NCI-H1436 (cell line): ENCODE results near the gene SYNC.
"Not testable (repeated sequence)": the region's sequence is repeated elsewhere in the genome, so short reads cannot be mapped to it uniquely, and the experiment has no call there.

Source experiments
- DNase-seq: peaks from one replicate; lab custom pipeline; 2025; lab: John Stamatoyannopoulos, UW

Gene SYNC

DNA sequence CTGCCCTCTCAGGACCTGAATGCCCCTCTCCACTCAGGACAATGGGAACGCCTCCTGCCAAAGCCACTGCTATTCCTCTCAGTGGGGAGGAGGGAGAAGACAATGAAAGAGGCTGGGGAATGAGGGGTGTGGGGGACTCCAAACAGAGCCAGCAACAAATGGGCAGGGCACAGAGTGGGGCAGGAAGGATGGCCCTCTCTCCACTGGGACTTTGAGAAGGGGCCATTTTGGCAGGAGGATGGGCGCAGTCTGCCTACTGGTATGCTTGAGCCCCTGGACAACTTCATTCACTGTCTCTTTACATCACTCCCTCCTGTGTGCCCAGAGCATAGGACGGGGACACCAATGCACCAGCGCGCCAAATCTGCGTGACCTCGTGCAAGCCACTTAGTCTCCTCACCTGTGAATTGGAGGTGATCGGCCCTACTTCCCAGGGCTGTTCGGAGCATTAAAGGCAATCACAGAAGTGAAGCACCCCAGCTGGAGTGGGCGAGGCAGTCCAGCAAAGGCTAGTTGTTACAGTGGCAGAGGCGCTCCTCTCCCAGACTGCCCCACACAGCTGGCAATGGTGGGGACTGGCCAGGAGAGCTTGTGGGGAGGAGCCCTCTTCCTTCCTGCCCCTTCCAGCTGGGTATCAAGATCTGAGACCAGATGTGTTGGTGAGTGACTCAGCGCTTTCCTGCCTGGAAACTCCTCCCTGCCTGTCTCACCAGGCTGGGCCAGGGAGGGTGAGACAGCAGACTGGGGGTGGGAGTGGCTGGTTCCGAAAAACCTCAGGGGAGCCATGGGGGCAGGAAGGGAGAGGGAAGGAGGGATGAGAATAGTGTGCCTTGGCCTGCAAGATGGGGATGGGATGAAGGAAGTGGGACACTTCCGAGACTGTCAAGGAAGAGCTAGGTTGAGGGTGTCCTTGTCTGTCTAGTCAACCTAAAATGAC lies 22.4 kb upstream of the SYNC start:
- no peak for DNase-seq

DNA sequence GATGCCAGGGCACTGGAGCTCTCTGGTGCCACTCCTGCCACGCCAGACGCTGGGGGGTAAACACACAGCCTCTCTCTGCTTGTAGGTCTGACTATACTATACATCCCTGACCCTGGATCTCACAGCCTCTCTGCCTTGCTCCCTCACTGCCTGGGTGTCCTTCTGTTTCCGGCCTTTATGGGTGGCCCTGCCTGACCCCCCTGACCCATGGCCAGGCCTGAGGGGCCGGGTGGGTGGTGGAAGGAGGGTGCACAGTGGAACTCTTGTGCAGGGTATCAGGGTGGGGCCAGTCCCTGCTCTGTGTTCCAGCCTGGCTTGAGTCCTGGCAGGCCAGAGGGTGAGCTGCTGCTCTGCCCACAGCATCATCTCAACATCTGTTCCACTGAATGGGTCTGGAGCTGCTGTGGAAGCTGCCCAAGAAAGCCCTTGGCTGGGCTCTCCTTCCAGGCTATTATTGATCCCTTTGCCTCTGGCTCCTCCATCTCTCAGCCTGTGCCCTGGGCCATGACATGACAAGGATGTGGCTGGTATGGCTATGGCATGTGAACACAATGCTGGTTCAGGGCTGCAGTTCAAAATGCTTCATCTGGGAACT lies 17.2 kb upstream of the SYNC start:
- no peak for DNase-seq

DNA sequence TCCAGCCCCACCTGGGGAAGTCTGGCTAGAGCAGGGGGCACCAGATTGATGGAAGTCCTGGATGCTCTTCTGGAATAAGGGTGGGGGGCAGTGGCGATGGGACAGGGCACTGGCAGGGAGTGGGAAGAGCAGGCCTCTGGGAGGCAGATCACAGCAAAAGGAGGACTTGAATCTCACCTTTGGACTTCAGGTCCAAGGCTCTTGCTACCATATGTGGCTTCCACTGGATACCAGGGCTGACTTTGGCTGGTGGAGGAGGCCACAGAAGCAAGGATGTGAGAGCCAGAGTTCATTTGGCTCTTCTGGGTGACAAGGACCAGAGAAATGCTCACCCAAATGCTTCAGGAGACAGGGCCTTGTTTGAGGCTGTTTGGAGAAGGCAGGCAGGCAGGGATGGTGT lies 16.0 kb upstream of the SYNC start:
- DNase-seq: no peak

DNA sequence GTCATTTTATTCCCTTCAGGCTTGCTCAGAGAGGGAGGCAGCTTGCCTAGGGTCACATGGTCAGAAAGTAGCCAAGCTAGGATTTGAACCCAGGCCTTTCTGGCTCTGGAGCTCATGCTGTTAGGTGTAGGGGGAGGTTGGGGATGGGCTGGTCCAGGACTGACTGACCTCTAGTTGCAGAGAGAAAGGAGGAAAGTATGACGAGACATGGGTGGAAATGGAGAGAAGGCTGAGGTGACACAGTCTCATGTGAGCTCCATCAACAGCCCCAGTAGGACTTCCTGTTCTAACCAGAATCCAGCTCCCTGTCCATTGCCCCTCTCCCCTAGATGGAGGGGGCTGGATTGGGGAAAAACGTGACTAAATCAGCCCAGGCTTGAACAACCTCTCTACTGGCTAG lies 15.5 kb upstream of the SYNC start:
- no peak for DNase-seq

DNA sequence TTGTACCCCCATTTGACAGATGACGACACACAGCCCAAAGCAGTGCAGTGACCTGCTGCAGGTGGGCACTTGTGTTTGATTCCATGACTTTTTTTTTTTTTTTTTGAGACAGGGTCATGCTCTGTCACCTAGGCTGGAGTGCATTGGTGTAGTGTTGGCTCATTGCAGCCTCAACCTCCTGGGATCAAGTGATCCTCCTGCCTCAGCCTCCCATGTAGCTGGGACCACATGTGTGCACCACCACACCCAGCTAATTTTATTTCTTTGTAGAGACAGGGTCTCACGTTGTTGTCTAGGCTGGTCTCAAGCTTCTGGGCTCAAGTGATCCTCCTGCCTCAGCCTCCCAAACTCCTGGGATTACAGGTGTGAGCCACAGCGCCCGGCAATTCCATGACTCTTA lies 14.9 kb upstream of the SYNC start:
- no peak for DNase-seq

DNA sequence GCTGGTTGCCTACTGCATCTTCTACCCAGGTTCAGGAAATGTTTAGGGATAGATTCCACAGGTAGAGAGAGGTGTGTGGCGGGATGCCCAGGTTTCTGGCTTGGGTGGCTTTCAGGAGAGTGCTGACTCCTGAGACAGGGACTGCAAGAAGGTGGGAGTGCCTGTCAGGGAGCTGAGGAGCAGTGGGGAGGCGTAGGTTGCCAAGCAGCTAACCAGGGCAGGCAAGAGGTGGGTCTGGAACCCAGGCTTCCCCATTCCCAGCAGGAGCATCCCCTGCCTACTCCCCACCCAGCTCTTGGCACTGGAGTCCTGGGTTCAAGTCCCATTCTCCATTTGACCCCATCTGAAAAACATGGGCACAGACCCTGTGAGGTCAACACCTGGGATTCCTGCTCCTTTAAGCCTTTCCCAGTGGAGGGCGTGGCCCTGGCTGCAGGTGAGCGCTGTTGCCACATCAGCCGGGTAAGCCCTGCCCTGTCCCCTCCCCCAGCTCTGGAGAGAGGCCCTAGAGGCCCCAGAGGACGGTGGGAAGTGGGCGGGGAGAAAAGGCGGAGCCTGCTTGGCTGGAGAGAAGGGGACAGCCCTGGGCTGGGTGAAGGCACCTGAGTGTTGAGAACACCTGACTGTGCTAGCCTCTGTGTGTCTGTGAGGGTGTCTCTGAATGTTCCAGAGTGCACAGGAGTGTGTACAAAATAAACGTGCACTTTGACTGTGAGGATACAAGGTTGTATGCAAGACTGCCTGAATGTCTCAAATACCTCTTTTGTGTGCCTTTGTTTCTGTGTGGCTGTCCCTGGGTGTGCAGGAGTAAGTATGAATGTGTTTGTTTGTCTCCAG lies 14.0 kb upstream of the SYNC start:
- peak; percentile 96 for DNase-seq

DNA sequence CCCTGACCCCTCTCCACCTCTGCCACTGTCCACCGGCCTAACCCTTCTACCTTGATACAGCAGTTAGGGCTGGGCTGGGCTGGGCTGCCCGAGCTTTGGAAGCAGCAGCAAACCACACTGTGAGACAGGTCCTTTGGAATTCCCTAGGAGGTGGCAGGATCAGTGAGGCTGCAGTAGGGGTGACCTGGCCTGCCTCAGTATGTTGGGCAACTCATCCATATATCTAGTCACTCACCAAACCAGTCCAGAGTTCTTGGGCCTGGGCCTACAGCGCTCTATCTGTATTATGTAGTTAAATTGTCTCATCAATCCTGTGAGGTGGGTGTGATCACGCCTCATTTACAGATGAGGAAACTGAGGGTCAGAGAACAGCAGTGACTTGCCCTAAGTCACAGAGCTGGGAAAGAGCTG lies 13.3 kb upstream of the SYNC start:
- no peak for DNase-seq

DNA sequence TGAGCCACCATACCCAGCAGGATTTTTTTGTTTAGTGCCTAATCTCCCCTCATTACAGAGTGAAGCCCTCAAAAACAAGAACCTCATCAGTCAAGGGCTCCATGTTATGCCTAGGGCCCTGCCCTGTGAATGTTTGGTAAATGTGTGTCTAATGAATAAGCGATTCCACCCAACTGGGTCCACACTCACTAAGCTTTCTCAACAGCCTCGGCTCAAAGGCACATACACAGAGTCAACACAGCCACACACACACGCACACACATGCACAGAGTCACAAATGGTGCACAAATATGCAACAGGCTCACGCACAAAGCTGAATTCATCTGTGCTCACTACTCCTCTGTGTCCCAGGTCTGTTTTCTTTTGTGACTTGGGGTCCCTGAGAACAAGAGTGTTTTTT lies 11.7 kb upstream of the SYNC start:
- no peak for DNase-seq

DNA sequence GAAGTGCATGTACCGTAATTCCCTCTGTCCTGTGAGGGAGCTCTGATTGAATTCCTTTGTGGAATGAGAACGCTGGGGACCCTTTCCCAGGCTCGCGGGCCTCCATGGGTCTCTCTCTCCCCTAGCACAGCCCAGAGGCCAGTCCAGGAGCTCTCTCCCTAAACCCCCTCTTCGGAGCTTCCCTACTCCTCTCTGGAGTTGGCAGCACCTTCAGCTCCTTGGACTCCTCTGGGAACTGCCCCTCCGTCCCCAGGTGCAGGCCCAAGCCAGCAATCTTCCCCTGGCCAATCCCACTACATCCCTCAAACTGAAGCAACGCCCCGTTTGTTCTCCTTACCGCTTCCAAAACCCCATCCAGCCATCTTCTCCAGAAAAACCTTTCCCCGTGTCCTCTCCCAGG lies 10.5 kb upstream of the SYNC start:
- no peak for DNase-seq

DNA sequence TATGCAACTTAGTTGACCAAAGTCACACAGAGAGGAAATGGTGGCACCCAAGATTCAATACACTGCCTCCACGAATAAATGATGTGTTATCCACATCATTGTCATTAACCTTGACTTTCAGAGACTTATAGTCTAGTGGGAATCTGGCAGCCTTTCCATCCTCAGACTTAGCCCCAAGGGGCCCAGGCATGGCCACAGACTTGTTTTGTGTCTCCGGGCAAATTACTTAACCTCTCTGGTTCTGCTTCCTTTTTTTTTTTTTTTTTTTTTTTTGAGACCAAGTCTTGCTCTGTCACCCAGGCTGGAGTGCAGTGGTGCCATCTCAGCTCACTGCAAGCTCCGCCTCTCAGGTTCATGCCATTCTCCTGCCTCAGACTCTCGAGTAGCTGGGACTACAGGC lies 8.7 kb upstream of the SYNC start:
- DNase-seq: not testable (repeated sequence)

DNA sequence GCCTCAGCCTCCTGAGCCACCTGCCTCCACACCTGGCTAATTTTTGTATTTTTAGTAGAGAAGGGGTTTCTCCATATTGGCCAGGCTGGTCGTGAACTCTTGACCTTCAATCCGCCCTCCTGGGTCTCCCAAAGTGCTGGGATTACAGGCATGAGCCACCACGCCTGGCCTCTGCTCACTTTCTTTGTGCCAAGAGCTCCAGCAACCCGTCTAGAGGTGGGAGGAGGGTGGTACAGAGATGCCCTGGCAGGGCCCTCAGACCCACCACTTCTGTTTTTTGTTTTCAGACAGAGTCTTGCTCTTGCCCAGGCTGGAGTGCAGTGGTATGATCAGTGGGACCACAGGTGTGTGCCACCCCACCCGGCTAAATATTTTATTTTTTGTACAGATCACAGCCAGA lies 6.9 kb upstream of the SYNC start:
- DNase-seq: no peak

DNA sequence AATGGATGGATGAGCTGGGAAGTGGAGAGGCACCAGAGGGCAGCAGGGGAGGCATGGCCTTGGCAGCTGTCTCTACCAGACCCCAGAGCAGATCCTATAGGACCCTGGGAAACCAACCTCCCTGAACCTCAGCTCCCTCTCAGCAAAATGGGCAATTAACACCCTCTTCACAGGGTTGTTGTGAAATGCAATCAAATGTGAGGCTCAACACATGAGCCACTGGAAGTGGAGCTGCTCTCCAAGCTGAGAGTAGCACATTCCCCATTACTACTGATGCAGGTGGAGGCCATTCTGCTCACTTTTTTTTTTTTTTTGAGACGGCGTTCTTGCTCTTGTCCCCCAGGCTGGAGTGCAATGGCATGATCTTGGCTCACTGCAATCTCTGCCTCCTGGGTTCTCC lies 6.5 kb upstream of the SYNC start:
- peak; percentile 18 for DNase-seq

DNA sequence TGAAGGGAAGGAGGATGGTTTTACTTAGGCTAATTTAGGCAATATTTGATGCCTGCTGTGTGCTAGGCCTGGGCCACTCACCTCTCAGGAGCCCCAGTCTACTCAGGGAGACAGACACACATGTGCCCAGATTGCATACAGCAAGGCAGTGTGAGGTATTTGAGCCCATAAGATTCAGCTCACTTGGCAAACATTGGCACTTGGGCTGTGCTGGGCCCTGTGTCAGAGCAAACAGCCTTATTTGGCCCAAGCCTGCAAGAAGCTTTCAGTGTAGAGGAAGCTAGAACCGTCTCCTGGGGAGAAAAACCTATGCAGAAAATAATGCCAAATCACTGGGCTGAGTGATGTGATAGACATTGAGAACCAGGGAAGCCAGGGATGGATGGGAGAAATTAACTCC lies 3.9 kb upstream of the SYNC start:
- DNase-seq: no peak

DNA sequence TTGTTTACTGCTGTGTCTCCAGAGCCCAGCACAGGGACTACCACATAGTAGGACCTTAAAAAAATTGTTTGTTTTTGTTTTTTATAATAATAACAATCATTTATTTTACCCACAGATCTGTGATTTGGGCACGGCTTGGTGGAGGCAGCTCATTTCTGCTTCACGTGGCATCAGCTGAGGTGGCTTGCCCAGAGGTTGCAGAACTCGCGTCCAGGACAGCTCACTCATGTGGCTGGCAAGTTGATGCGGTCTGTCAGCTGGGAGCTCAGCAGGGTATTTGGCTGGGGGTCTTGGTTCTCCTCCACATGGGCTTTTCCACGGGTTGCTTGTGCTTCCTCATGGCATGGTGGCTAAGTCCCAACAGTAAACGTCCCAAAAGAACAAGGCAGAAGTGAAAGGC lies 2.9 kb upstream of the SYNC start:
- DNase-seq: no peak

DNA sequence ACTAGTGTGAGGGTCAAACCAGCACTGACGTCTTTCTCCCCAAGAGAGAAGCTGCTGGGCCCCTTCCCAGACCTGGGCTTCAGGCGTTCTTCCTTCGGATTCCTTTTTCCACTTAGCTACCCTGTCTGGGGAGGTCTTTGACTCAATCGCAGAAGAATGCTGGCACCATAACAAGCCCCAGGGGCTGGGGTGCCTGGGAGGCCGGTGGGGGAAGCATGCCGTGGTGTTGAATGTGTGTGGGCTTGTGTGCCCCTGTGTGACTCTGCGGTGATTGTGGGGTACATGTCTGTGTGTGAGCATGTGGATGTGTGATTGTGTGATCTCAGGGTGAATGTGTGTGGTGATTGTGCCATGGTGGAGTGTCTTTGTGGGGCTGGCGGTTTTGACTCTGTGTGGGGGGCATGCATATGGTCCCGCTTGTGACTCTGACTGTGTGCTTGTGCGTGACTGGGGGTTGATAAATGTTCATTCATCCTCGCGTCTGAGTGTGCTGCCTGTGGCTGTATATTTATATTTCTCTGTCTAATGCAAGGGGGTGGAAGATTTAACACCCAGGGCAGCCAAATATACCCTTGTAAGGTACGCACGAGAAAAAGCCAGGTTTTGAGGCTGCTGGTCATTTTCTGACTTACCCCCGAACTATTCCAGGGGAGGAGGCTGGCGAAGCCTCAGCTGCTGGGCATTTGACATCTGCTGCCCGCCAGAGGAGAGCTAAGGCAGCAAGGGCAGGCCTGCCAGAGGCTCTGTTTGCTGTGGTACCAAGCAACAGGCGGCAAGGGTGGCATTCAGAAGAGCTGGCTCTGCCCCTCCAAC lies 1.1 kb upstream of the SYNC start:
- no peak for DNase-seq

DNA sequence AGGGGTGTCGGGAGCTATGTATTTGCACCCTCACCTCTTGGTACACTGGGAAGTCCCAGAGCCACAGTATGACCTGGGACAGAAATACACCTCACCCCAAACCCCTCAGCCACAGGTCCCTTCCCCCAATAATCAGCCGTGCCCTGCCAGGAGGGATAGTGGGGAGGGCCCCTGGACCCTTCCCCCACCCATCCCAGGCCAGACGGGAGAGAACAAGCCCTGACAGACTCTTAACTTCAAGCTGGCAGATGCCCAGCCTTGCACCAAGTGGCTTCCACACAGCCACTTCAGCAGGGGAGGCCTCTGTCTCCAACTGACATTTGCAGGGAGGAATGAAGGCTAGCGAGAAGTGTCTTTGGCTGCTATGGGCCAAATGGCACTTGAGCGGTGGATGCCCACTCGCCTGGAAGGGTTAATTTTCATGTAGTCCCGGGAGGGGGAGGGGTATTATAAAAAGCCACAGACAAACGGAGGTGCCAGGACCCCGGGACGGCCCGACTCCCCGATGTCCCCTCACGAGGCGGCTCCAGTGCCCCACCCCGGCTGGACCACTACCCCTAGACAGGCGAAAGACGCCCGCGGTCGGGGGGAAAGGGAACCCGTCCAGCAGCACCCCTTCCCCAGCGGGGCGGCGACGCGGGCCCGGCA lies 495 bp downstream of the SYNC start:
- no peak for DNase-seq

DNA sequence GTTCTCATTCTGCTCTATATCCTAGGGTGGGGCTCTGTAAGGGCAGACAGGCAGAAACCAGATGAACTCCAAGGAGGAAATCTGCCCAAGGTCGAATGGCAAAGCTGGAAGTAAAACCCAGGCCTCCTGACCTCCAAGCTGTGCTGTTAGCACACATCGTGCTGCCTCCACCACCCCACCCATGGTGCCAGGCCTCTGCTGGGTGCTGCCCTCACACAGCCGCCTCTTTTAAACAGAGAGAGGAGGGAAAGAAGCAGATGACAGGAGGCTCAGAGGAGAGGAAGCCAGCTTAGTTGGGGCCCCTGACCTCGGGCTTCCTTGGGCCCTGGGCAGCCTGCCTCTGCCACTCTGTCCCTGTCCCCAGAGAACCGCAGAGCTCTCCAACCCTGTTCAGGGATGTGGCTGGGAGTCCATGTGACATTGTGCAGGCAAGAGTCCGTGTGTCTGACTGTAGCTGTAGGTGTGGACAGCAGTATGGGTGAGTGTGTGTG lies 1.1 kb downstream of the SYNC start:
- no peak for DNase-seq

DNA sequence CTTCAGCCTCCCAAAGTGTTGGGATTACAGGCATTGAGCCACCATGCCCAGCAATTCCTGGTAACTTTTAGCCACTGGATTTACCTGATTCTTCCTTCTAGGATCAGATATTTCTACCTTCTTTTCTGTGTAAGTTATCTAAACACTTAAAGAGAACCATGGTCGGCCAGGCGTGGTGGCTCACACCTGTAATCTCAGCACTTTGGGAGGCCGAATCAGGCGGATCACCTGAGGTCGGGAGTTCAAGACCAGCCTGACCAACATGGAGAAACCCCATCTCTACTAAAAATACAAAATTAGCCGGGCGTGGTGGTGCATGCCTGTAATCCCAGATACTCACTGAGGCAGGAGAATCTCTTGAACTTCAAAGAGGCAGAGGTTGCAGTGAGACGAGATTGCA lies 5.6 kb downstream of the SYNC start:
- DNase-seq: not testable (repeated sequence)

DNA sequence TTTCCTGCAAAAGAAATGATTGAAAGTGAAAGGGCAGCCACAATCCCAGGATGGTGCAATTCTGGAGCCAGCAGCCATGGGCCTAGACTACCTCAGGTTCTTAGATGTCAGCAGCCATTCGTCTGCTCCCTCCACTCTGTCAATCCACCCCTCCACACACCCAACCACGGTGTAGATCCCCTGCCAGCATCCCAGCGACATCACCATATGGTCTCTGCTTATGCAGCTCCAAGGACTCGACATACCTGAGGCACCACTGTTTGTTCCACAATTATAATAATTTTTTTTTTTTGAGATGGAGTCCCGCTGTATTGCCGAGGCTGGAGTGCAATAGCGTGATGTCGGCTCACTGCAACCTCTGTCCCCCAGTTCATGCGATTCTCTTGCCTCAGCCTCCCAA lies 6.5 kb downstream of the SYNC start:
- no peak for DNase-seq

DNA sequence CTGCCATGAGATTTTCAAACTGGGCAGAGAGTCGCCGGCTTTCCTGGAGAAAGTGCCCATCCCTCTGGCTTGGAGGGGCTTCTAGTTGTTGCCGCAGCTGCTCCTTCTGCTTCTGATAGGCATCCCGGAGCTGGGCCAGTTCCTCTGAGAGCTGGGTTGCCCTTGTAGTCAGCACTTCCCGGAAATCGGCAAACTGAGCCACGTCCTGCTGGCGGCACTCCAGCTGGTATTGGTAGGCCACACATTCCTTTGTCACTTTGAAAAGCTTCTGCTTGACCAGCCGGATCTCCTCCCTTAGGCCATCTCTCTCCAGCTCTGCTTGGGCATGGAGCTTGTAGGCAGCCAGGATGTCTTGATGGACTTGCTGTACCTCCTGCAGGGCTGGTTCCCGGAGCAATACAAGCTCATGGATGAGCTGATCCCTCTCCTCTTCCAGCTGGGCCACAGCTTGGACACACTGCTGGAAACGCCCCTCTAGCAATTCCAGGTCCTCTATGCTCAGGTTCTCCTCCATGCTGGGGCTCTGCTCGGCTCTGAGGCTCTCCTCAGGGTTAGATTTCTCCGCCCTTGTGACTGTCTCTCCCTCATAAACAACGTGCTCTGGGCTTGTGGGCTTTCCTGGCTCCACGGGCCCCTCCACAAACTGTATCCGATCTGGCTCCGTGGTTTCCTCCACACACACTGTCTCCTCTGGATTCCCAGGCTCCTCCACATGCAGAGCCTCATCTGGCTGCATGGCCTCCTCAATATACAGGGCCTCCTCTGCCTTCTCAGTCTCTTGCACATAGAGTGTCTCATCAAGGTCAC lies 7.3 kb downstream of the SYNC start:
- no peak for DNase-seq
